CD4-positive, alpha-beta T cell treated with Interleukin-17A for 4 hours (primary cell): ENCODE measurements around the gene CD27.
"Not testable (repeated sequence)": the region's sequence is repeated elsewhere in the genome, so short reads cannot be mapped to it uniquely, and the experiment has no call there.

Experiments used
- DNase-seq: peaks from one replicate; pipeline ENCODE4 v3.0.0-alpha.2; 2020; ENCODE audit warnings: mixed read lengths

Gene CD27

GRCh38 chr12:6461401-6462233, 16.9 kb downstream of the CD27 start:
- peak; percentile 85 for DNase-seq

DNA sequence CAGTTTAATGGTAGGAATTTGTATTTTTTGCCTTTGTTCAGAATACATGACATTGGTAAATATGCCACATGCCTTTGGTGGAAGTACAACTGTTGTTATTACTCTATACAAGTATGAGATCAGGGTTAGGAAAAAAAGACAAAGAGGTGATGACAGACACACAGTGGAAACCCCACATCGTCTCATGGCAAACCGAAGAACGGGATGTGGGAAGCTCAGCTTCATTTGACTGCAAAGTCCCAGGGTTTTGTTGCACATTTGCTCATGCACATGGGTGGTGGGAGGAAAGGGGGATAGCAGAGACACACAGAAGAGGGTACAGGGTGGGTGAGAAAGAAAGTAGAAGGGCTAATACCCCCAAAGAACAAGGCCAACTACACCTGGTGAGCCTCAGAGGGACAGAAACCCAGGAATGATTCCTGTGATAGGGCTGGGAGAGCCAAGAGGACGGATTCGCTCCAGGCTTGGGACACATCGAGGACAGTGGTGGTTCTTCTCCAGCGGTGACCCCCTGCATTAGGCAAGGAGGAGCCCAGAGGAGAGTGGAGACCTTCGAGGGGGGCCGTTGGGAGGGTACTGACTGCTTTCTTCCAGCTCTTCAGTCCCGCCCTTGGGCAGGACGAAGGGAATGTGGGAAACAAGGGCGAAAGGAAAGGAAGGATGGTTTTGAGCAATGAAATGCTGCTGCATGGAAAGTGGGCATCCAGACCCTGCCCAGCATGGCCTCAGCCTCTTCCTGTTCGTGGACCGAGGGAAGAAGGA, 17.7 kb downstream of the CD27 start:
- peak; percentile 35 for DNase-seq

GRCh38 chr12:6463216-6463615, 18.5 kb downstream of the CD27 start:
- DNase-seq: peak; percentile 74

DNA sequence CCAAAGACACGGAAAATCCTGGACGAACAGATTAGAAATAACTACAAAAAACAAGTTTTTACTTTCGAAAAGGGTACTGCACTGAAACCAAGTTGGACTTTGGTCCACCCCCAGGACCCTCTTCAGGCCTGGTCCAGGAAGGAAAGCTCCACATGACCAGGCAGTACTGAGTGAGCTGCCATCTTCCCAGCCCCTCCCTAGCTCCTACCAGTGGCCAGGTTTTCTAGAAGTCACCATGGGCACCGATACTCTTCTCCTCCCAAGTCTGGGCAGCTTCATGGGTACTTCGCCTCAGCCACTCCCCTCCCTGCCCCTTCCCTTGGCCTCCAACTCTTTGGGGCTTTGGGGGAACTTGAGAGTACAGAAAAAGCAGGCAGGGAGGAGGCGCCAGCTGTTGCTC, 19.1 kb downstream of the CD27 start:
- no peak for DNase-seq

GRCh38 chr12:6464531-6464930, 19.8 kb downstream of the CD27 start:
- DNase-seq: no peak

- DNase-seq: peak; percentile 64
Observed at GRCh38 chr12:6465467-6466183, 20.9 kb downstream of the CD27 start.

DNA sequence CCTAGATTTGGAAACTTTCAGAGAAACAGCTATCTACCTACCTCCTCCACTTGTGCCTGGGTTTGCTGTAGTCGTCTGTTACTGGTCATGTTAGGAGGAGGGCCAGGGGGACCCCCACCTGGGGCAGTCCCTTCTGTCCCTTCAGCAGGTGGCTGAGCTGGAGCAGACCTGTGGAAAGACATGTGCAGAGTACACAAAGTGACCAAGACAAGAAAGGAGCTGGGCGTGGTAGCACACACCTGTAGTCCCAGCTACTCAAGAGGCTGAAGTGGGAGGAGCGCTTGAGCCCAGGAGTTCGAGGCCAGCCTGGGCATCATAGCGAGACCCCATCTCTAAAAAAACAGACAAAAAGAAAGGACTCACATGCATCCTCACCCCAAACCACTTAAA, 21.4 kb downstream of the CD27 start:
- DNase-seq: no peak

GRCh38 chr12:6466751-6467150, 22.0 kb downstream of the CD27 start:
- not testable (repeated sequence) for DNase-seq

DNA sequence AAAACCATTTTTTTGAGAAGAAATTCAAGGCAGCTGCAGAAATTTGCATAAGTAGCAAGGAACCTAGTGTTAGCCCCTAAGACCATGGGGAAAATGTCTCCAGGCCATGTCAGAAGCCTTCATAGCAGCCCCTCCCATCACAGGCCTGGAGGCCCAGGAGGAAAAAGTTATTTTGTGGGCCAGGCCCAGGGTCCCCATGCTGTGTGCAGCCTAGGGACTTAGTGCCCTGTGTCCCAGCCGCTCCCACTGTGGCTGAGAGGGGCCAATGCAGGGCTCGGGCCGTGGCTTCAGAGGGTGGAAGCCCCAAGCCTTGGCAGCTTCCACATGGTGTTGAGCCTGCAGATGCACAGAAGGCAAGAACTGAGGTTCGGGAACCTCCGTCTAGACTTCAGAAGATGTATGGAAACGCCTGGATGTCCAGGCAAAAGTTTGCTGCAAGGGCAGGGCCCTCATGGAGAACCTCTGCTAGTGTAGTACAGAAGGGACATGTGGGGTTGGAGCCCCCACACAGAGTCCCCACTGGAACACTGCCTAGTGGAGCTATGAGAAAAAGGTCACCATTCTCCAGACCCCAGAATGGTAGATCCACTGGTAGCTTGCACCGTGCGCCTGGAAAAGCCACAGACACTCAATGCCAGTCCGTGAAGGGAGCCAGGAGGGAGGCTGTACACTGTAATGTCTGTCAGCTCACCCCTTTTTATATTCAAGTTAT, 23.0 kb downstream of the CD27 start:
- not testable (repeated sequence) for DNase-seq

DNA sequence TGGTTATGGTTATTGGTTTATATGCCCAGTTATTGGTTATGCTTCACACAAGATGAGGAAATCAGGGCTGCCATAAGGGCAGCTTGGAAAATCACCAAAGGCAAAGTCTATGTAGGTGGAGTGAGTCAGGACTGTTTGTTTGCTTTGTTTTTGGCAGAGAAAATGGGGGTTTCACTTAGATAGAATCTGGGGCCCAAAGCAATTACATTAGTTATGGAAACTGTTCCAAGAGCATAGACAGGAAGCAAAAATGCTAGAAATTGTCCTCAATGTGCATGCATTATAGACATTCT, 23.5 kb downstream of the CD27 start:
- DNase-seq: no peak

DNA sequence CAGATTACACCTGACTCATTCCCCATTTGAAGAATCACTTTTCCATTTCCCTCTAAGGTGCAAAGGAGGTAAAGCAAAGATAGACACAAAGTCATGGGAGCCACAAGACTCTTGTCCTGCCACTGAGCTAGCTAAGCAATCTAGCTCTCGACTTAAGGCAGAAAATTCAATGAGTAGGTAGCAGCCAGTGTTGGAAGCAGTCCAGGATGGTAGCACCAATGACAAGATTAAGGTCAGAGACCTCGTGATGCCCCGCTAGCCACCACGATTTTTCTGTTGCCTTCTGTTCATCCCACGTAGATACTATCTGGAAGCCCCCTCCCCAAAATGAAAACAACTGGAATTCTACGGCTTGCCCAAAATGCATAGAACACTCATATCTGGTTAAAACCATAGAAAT, 24.3 kb downstream of the CD27 start:
- peak; percentile 18 for DNase-seq

DNA sequence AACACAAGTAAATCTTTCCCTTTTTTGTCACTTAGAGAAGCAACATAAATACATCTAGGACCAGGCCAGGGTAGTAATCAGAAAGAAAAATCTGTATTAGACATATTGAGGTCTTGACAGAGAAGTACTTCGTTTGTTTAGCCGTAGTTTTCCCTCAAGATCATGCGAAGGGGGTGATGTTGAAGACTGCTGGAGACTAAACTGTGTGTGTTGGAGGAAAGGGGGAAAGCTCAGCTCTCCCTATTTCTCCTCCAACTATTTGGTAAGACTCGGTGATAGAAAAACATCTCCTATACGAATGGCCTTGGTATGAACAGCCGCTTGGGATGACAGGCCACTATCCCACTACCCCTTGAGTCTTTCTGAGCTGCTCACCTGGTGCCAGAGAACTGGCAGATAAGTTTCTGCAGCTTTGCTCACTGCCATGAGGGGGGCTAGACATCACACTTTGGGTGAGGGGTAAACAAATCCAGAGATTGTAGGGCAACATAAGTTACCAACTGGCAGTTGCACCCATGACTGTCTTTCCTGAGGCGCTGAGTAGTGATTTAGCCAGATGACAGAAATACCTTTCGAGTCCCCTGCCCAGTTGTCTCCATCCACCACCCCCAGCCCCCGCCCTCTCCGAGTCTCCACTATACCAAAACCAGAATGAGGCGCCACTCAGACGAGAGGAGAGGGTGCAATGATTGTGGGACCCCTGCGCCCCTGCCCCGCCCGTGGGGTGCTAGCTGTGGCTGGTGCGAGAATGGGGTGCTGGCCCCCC, 25.0 kb downstream of the CD27 start:
- DNase-seq: no peak

- DNase-seq: peak; percentile 99
Observed at GRCh38 chr12:6470375-6471163, 25.8 kb downstream of the CD27 start, which contains the start of gene VAMP1. Gene VAMP1, minus strand, starts transcription at chr12:6470677. Its CDS starts 146 bp downstream, at chr12:6470531.

DNA sequence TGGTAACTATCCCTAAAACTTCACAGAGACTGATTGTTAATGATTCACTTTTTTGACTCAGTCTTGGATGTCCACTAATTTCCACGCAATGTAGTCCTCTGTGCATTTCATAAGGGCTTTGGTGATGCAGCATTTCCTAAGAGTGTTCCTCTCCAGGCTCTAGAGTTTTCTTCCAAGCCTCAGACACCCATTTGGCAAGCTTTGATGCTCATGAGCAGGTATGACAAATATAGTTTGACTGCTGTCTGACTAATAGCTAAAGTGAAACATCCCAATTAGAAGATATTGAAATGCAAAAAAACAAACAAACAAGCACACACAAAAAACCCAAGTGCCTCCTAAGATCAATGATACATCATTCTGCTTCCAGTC, 27.2 kb downstream of the CD27 start:
- no peak for DNase-seq

- no peak for DNase-seq
Observed at GRCh38 chr12:6472491-6472890, 27.7 kb downstream of the CD27 start.

- not testable (repeated sequence) for DNase-seq
Observed at GRCh38 chr12:6475233-6475975, 30.6 kb downstream of the CD27 start.

GRCh38 chr12:6476489-6476888, 31.7 kb downstream of the CD27 start:
- DNase-seq: no peak

DNA sequence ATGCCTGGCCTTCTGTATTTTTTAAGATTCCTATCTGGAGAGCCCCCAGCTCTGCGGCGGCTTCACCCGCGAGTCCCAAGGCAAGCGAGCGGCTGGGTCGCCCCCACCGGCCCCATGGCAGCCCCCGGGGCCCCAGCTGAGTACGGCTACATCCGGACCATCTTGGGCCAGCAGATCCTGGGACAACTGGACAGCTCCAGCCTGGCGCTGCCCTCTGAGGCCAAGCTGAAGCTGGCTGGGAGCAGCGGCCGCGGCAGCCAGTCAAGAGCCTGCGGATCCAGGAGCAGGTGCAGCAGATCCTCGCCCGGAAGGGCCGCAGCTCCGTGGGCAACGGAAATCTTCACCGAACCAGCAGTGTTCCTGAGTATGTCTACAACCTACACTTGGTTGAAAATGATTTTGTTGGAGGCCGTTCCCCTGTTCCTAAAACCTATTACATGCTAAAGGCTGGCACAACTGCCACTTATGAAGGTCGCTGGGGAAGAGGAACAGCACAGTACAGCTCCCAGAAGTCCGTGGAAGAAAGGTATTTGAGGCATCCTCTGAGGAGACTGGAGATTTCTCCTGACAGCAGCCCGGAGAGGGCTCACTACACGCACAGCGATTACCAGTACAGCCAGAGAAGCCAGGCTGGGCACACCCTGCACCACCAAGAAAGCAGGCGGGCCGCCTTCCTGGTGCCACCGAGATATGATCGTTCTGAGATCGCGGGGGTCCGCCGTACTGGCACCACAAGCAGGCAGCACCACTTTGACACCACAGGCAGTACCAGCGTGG, 33.0 kb downstream of the CD27 start:
- not testable (repeated sequence) for DNase-seq

GRCh38 chr12:6478416-6478815, 33.7 kb downstream of the CD27 start:
- DNase-seq: no peak

DNA sequence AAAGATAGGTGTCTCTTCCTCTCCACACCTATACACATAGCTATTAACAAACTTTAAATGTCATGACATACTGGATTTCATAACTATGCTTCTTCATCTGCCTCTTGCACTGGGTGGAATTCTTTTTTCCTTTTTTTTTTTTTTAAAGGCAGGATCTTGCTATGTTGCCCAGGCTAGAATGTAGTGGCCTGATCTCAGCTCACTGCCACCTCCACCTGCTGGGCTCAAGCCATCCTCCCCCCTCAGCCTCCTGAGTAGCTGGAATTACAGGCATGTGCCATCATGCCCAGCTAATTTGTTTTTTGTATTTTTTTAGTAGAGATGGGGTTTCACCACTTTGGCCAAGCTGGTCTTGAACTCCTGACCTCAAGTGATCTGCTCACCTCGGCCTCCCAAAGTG, 43.5 kb downstream of the CD27 start:
- DNase-seq: no peak
